Brain microvascular endothelial cell (primary cell): Measurements from ENCODE around the gene MEIKIN.
"Not testable (repeated sequence)": the region's sequence is repeated elsewhere in the genome, so short reads cannot be mapped to it uniquely, and the experiment has no call there.

Source experiments
- DNase-seq: peaks from one replicate; pipeline ENCODE4 v3.0.0-alpha.2; 2020
- H3K27ac ChIP-seq: fragments of 250-450 bp; sonication (Bioruptor Pico); 2 replicates; pipeline ENCODE4 v1.5.1; 2020; ENCODE audit warnings: mild to moderate bottlenecking, moderate library complexity
- H3K27me3 ChIP-seq: fragments of 250-450 bp; sonication (Bioruptor Pico); replicated peaks from 2 replicates; pipeline ENCODE4 v1.5.1; 2020; ENCODE audit warnings: mild to moderate bottlenecking
- H3K36me3 ChIP-seq: fragments of 250-450 bp; sonication (Bioruptor Pico); replicated peaks from 2 replicates; pipeline ENCODE4 v1.5.1; 2020; ENCODE audit warnings: mild to moderate bottlenecking
- H3K4me3 ChIP-seq: 2 replicates; pipeline ENCODE4 v1.5.1; 2011; ENCODE audit warnings: low read depth, mild to moderate bottlenecking, control low read depth, low read length, moderate library complexity
- CTCF ChIP-seq: IDR thresholded peaks from 2 replicates; pipeline ENCODE4 v1.5.1; 2011; ENCODE audit warnings: low read depth, mild to moderate bottlenecking, moderate library complexity, low read length, control low read depth, inconsistent platforms; ENCODE audit errors: missing control alignments
- in situ Hi-C: cut with HindIII; loops from 2 replicates; pipeline ENCODE4 v1.10.0; 2017; ENCODE audit warnings: low sequenced_read_pairs, low pct_ligation_motif_present

The MEIKIN gene

GRCh38 chr5:131899686-131900085 is 45.8 kb downstream of the MEIKIN start:
- TF ChIP-seq CTCF, result no peak
- Histone ChIP-seq H3K36me3 (no peaks in the 10 kb centered on the region), H3K27me3 (no peaks in the 10 kb centered on the region), H3K4me3 (no peak overlapping the region), H3K27ac (no peak overlapping the region)
- in situ Hi-C loops, result no loop called here
- no peak for DNase-seq

- no peak overlapping the region for H3K4me3 ChIP-seq
- H3K27me3 ChIP-seq, result no peaks in the 10 kb centered on the region
- no peaks in the 10 kb centered on the region for H3K36me3 ChIP-seq
- H3K27ac ChIP-seq, result no peak overlapping the region
- no peak for DNase-seq
- no peak for TF ChIP-seq CTCF
- in situ Hi-C loops, result no loop called here
Measured at GRCh38 chr5:131883984-131884383, 61.5 kb downstream of the MEIKIN start.

- no peak overlapping the region for H3K27ac ChIP-seq
- no peak overlapping the region for H3K4me3 ChIP-seq
- DNase-seq, result no peak
- no peaks in the 10 kb centered on the region for H3K27me3 ChIP-seq
- H3K36me3 ChIP-seq, result no peaks in the 10 kb centered on the region
- TF ChIP-seq CTCF, result no peak
- in situ Hi-C loops, result no loop called here
Measured at GRCh38 chr5:131879705-131880104, 65.8 kb downstream of the MEIKIN start.

GRCh38 chr5:131877873-131878272 is 67.6 kb downstream of the MEIKIN start:
- H3K27ac ChIP-seq, result no peak overlapping the region
- H3K36me3 ChIP-seq, result no peaks in the 10 kb centered on the region
- TF ChIP-seq CTCF, result no peak
- in situ Hi-C loops, result no loop called here
- no peak overlapping the region for H3K4me3 ChIP-seq
- no peak for DNase-seq
- H3K27me3 ChIP-seq, result no peaks in the 10 kb centered on the region

- DNase-seq, H3K27me3 ChIP-seq, H3K36me3 ChIP-seq, H3K4me3 ChIP-seq, H3K27ac ChIP-seq, in situ Hi-C loops: not testable (repeated sequence)
Measured at GRCh38 chr5:131871251-131871650, 74.2 kb downstream of the MEIKIN start.

- H3K36me3 ChIP-seq, result no peaks in the 10 kb centered on the region
- no peak for DNase-seq
- in situ Hi-C loops, result no loop called here
Measured at GRCh38 chr5:131867524-131867923, 77.9 kb downstream of the MEIKIN start.

More at GRCh38 chr5:131867524-131867923, 77.9 kb downstream of the MEIKIN start:
- TF ChIP-seq CTCF, result no peak
- Histone ChIP-seq H3K27me3 (no peaks in the 10 kb centered on the region), H3K4me3 (no peak overlapping the region), H3K27ac (no peak overlapping the region)
